GM19395 (cell line): ENCODE results near the gene HBG1.
"Not testable (repeated sequence)": the region's sequence is repeated elsewhere in the genome, so short reads cannot be mapped to it uniquely, and the experiment has no call there.

Source experiments
- ATAC-seq: cut with Tn5 transposase; IDR thresholded peaks from one replicate; pipeline ENCODE4 v1.9.1; 2021; ENCODE audit warnings: mild to moderate bottlenecking, moderate library complexity; ENCODE audit not compliant: unreplicated experiment

HBG1 gene

DNA sequence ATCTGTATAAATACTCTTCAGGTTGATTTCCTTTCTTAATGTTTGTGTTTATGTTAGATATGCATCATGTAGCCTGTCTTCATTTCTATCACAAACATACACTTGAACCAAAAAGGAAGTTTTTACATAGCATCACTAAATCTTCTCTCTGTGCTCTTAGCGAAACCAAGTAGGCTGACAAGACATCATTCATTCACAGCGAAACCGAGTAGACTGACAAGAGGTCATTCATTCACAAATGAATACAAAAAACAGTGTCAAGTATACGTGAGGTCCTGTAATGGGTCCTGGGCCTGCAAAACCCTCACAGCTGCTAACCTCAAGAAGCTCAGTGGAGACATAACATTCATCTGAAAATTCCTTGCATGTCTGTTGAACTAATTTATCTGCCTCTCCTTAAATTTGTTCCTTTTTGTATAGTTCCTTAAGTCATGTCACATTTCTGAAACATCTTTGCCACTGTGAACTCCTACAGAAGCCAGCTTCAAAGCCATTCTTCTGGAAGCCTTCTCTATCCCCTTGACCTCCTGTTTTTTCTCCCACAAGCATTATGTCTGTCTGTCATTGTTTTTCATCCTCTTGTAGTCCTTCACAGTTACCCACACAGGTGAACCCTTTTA lies 29.9 kb upstream of the HBG1 start:
- ATAC-seq = no peak

GRCh38 chr11:5277807-5278382 lies 28.2 kb upstream of the HBG1 start:
- ATAC-seq = no peak

GRCh38 chr11:5276697-5277096 lies 27.0 kb upstream of the HBG1 start:
- no peak for ATAC-seq

DNA sequence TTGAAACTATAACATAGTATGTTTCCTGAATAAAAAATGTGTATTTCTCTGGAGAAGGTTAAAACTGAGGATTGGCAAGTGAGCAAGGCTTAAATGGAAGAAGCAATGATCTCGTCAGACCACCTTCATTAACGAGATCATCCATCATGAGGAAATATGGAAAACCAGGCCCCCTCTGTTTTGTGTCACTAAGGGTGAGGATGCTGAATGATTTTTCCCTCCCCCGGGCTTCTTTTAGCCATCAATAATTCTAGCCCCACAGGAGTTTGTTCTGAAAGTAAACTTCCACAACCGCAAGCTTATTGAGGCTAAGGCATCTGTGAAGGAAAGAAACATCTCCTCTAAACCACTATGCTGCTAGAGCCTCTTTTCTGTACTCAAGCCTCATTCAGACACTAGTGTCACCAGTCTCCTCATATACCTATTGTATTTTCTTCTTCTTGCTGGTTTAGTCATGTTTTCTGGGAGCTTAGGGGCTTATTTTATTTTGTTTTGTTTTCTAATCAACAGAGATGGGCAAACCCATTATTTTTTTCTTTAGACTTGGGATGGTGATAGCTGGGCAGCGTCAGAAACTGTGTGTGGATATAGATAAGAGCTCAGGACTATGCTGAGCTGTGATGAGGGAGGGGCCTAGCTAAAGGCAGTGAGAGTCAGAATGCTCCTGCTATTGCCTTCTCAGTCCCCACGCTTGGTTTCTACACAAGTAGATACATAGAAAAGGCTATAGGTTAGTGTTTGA lies 25.9 kb upstream of the HBG1 start:
- ATAC-seq = no peak

GRCh38 chr11:5274395-5274794 lies 24.7 kb upstream of the HBG1 start:
- no peak for ATAC-seq

DNA sequence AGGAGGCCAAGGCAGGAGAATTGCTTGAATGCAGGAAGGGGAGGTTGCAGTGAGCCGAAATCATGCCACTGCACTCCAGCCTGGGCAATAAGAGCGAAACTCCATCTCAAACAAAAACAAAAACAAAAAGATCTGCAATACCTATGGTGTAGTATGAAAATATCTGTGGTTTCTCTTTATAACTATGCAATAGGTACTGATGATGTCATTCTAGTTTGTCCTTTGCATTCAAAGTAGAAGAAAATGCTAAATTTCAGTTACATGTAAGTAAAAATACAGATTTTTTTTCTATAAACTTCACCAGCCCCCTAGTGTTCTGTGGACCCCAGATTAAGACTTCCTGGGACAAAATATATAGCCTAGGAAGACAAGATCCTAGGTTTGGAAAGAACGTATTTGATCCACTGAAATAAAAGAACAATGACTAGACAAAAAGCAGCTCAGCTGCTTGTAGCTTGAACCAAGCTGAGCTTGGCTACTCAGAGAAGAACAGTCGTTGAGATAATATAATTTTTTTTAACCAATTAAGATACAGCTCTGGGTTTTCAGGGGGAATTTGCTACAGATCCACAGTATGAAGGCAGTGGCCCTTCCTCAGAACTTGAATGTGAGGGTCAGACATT lies 22.8 kb upstream of the HBG1 start:
- no peak for ATAC-seq

DNA sequence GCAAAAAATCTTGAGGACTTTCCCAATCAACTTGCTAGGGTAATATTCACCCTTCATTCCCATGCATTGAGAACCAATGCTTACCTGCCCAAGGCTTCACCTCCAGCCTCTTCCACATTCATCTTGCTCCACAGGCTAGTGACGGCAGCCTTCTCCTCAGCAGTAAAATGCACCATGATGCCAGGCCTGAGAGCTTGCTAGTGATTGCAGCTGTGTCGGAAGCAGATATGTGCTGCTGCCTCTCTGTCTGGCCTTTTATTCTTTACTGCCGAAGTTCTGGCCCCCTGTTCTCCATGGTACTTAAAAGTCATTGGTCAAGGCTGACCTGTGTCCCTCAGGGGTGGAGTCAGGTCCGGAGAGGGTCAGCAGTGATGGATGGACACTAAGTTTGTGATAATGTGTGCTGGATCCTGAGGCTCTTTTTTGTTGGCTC lies 20.1 kb upstream of the HBG1 start, which contains the start of gene HBE1:
Gene HBE1, minus strand, starts transcription at position 231 of the 433 bp plus-strand sequence. Its CDS starts 55 bp downstream, at position 176.
- ATAC-seq = no peak

DNA sequence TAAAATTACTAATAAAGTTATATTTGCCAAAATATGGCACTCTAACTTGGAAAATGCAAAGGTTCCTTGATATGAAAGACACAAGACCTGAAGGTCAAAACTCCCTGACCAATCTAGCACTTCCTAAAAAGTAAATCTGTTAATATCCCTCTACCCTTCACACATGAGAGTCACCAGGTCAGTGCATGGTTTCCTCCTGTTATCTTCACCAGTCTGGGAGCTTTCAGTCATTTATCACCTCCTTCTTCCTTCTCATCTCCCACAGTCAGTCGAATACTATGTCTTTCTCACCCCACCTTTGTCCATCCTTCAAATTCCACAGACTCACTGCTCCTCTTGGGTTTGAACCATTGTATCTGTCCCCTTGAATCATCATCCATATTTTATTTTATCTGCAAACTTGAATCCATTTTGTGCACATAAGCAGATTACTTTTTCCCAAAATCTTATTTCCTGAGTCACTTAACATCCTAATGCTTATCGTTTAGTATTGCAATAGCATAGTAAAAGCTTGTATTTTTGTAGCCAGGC lies 17.4 kb upstream of the HBG1 start:
- no peak for ATAC-seq

DNA sequence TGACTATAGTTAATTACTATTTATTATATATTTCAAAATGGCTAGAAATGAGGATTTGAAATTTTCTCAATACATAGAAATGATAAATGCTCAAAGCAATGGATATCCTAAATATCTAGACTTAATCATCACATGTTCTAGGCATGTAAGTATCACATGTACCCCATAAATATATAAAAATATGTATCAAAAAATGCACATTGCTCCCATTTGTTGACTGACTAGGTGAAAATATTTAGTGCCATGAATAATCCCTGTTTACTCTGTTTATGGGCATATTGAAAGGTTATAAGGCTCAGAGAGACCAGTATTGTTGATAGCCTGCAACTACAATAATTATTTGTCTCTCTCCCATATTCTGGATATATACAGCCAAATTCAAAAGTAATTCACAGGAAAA lies 17.0 kb upstream of the HBG1 start:
- no peak for ATAC-seq

GRCh38 chr11:5265832-5266231 lies 16.2 kb upstream of the HBG1 start:
- ATAC-seq = no peak

GRCh38 chr11:5258543-5259262 lies 9.0 kb upstream of the HBG1 start:
- ATAC-seq = no peak

GRCh38 chr11:5257296-5257695 lies 7.6 kb upstream of the HBG1 start:
- ATAC-seq = no peak

DNA sequence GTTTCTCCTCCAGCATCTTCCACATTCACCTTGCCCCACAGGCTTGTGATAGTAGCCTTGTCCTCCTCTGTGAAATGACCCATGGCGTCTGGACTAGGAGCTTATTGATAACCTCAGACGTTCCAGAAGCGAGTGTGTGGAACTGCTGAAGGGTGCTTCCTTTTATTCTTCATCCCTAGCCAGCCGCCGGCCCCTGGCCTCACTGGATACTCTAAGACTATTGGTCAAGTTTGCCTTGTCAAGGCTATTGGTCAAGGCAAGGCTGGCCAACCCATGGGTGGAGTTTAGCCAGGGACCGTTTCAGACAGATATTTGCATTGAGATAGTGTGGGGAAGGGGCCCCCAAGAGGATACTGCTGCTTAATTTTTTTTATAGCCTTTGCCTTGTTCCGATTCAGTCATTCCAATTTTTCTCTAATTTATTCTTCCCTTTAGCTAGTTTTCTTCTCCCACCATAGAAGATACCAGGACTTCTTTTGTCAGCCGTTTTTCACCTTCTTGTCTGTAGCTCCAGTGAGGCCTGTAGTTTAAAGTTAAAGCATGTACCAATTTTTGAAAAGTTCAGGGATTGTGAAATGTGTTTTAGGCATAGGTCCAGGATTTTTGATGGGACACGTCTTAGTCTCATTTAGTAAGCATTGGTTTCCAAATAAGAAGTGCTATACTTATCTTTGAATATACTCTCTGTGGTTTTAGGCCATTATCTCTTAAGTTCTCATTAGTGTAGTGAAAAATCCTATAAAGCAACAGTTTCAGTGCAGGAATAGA lies 5.2 kb upstream of the HBG1 start, which contains the start of gene HBG2:
Gene HBG2, minus strand, starts transcription at position 136 of the 768 bp plus-strand sequence. Its CDS starts 53 bp downstream, at position 83.
- ATAC-seq = not testable (repeated sequence)

DNA sequence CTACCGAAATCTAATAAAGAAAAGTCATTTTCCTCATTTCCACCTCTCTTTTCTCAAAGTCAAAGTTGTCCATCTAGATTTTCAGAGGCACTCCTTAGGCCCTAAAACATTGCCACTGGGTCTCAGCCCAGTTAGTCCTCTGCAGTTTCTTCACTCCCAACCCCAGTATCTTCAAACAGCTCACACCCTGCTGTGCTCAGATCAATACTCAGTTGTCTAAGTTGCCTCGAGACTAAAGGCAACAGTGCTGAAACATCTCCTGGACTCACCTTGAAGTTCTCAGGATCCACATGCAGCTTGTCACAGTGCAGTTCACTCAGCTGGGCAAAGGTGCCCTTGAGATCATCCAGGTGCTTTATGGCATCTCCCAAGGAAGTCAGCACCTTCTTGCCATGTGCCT lies 4.4 kb upstream of the HBG1 start:
- not testable (repeated sequence) for ATAC-seq

DNA sequence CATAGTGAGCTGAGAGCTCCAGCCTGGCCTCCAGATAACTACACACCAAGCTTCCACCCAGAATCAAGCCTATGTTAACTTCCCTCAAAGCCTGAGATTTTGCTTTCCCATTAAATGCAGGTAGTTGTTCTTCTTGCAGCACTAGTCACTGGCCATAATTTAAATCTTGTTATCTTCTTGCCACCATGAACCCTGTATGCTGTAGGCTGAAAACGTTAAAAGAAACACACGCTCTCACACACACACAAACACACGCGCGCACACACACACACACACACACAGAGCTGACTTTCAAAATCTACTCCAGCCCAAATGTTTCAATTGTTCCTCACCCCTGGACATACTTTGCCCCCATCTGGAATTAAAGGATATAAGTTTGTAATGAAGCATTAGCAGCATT lies 3.8 kb upstream of the HBG1 start:
- not testable (repeated sequence) for ATAC-seq

DNA sequence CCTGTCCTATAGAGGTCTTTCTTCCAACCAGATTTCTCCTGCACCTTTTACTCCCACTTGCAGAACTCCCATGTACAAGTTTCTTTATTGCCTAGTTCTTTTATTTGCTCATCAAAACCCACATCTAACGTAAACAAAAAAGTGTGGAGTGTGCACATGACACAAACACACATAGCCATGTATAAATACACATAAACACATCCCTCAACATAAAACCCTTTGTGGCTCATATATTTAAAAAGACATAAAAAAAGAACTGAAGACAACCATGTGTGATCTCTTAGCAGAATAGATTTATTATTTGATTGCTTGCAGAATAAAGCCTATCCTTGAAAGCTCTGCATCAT lies 3.2 kb upstream of the HBG1 start:
- no peak for ATAC-seq

GRCh38 chr11:5252192-5252918 lies 2.7 kb upstream of the HBG1 start:
- ATAC-seq = no peak

DNA sequence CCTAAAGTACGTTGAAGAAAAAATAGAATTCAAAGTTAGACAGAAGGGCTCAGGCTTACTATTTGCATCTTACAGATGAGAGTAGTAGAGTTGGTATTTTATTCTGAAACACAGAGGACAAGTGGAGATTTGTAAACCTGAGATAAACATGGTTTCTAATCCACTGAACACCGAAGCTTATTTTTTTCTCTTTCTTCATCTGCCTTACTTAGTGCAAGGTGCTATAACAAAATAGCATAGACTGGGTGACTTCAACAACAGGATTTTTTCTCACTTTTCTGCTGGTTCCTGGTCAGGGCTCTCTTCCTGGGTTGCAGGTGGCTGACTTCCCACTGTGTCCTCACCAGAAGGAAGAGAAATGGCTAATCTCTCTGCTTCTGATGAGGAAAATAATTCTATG lies 2.1 kb upstream of the HBG1 start:
- no peak for ATAC-seq

GRCh38 chr11:5250543-5251204 lies 1.0 kb upstream of the HBG1 start:
- ATAC-seq = no peak
